ENCODE data around the gene DLG2.

DLG2 gene

GRCh38 chr11:84389696-84390095, 1237.4 kb downstream of the DLG2 start:
- TF ChIP-seq POLR2AphosphoS5 (IDR thresholded peaks at IDR 0.05; ENCODE audit: low read depth, low read length), result no peak

GRCh38 chr11:84384731-84385130, 1242.4 kb downstream of the DLG2 start:
- TF ChIP-seq POLR2AphosphoS5 (IDR thresholded peaks at IDR 0.05; ENCODE audit: low read depth, low read length) (no peak), TAF1 (IDR thresholded peaks at IDR 0.05; ENCODE audit: borderline replicate concordance, insufficient read depth, low read length) (no peak), SIN3A (IDR thresholded peaks at IDR 0.05; ENCODE audit: borderline replicate concordance, insufficient read depth, low read length) (no peak), REST (IDR thresholded peaks at IDR 0.05; ENCODE audit: insufficient read depth in 1 of 2, low read depth in 2 of 2, low read length in 2 of 2) (no peak), FOXP2 (optimal IDR thresholded peaks at IDR 0.05; ENCODE audit: borderline replicate concordance, extremely low read depth, extremely low read length, insufficient read depth) (no peak)

- TF ChIP-seq TAF1 (IDR thresholded peaks at IDR 0.05; ENCODE audit: borderline replicate concordance, insufficient read depth, low read length) (no peak), POLR2AphosphoS5 (IDR thresholded peaks at IDR 0.05; ENCODE audit: low read depth, low read length) (no peak), FOXP2 (optimal IDR thresholded peaks at IDR 0.05; ENCODE audit: borderline replicate concordance, extremely low read depth, extremely low read length, insufficient read depth) (no peak), SIN3A (IDR thresholded peaks at IDR 0.05; ENCODE audit: borderline replicate concordance, insufficient read depth, low read length) (no peak), REST (IDR thresholded peaks at IDR 0.05; ENCODE audit: insufficient read depth in 1 of 2, low read depth in 2 of 2, low read length in 2 of 2) (no peak)
Measured at GRCh38 chr11:84383576-84383975, 1243.6 kb downstream of the DLG2 start.

- TF ChIP-seq SIN3A (IDR thresholded peaks at IDR 0.05; ENCODE audit: borderline replicate concordance, insufficient read depth, low read length) (no peak), POLR2AphosphoS5 (IDR thresholded peaks at IDR 0.05; ENCODE audit: low read depth, low read length) (no peak), TAF1 (IDR thresholded peaks at IDR 0.05; ENCODE audit: borderline replicate concordance, insufficient read depth, low read length) (no peak), FOXP2 (optimal IDR thresholded peaks at IDR 0.05; ENCODE audit: borderline replicate concordance, extremely low read depth, extremely low read length, insufficient read depth) (no peak), REST (IDR thresholded peaks at IDR 0.05; ENCODE audit: insufficient read depth in 1 of 2, low read depth in 2 of 2, low read length in 2 of 2) (no peak)
Measured at GRCh38 chr11:84381666-84382065, 1245.5 kb downstream of the DLG2 start.

- TF ChIP-seq POLR2AphosphoS5 (IDR thresholded peaks at IDR 0.05; ENCODE audit: low read depth, low read length) (no peak), FOXP2 (optimal IDR thresholded peaks at IDR 0.05; ENCODE audit: borderline replicate concordance, extremely low read depth, extremely low read length, insufficient read depth) (no peak), REST (IDR thresholded peaks at IDR 0.05; ENCODE audit: insufficient read depth in 1 of 2, low read depth in 2 of 2, low read length in 2 of 2) (no peak), TAF1 (IDR thresholded peaks at IDR 0.05; ENCODE audit: borderline replicate concordance, insufficient read depth, low read length) (no peak), SIN3A (IDR thresholded peaks at IDR 0.05; ENCODE audit: borderline replicate concordance, insufficient read depth, low read length) (no peak)
Measured at GRCh38 chr11:84372381-84372950, 1254.7 kb downstream of the DLG2 start.
